HG02759 (cell line): ENCODE measurements around the gene HMGB2.

Experiments used
- ATAC-seq: cut with Tn5 transposase; IDR thresholded peaks from one replicate; pipeline ENCODE4 v1.9.1; 2021; ENCODE audit warnings: mild to moderate bottlenecking, moderate library complexity; ENCODE audit not compliant: unreplicated experiment

HMGB2 gene

GRCh38 chr4:173288698-173289352 lies 45.3 kb downstream of the HMGB2 start:
- ATAC-seq = peak; percentile 46

GRCh38 chr4:173288296-173288695 lies 45.9 kb downstream of the HMGB2 start:
- ATAC-seq = peak; percentile 69

GRCh38 chr4:173287486-173287885 lies 46.7 kb downstream of the HMGB2 start:
- ATAC-seq = no peak

GRCh38 chr4:173284463-173284862 lies 49.7 kb downstream of the HMGB2 start:
- no peak for ATAC-seq

GRCh38 chr4:173282626-173283025 lies 51.5 kb downstream of the HMGB2 start:
- ATAC-seq = no peak

GRCh38 chr4:173282256-173282562 lies 51.9 kb downstream of the HMGB2 start:
- no peak for ATAC-seq

- ATAC-seq = no peak
Observed at GRCh38 chr4:173281406-173282255, 52.5 kb downstream of the HMGB2 start.
